Neural cell (in vitro differentiated cells): ENCODE measurements around the gene POLR2C. TPM values are rescaled to one million over a fixed set of nuclear protein-coding genes. Genes with fewer than 3 reads are reported as not detected.

ENCODE experiments used
- H2AFZ ChIP-seq: fragments of 200-600, 300-800 bp; sonication (generic), shearing (Covaris generic); 2 replicates; pipeline ENCODE4 v1.6.0; 2014; ENCODE audit warnings: low read depth, mild to moderate bottlenecking, antibody characterized with exemption, low read length, moderate library complexity
- H3F3A ChIP-seq: fragments of 200-600 bp; shearing (Covaris generic); 2 replicates; pipeline ENCODE4 v1.6.1; 2016; ENCODE audit warnings: mild to moderate bottlenecking, moderate library complexity, mixed read lengths, antibody characterized with exemption, low read length; ENCODE audit not compliant: insufficient read depth, poor library complexity, severe bottlenecking
- H3K27ac ChIP-seq: fragments of 200-600, 300-800 bp; sonication (generic), shearing (Covaris generic); 2 replicates; pipeline ENCODE4 v1.5.1; 2014; ENCODE audit warnings: mild to moderate bottlenecking, low read length, moderate library complexity
- H3K27me3 ChIP-seq: fragments of 300-800, 200-600 bp; sonication (generic), shearing (Covaris generic); 2 replicates; pipeline ENCODE4 v1.6.0; 2014; ENCODE audit warnings: mild to moderate bottlenecking, low read depth, low read length, moderate library complexity; ENCODE audit not compliant: insufficient read depth
- H3K36me3 ChIP-seq: fragments of 300-800, 200-600 bp; sonication (generic), shearing (Covaris generic); 2 replicates; pipeline ENCODE4 v1.5.1; 2014; ENCODE audit warnings: mild to moderate bottlenecking, antibody characterized with exemption, low read length, moderate library complexity; ENCODE audit not compliant: insufficient read depth
- H3K4me2 ChIP-seq: fragments of 300-800, 200-600 bp; sonication (generic), shearing (Covaris generic); 2 replicates; pipeline ENCODE4 v1.6.0; 2014; ENCODE audit warnings: mild to moderate bottlenecking, low read length
- H3K4me3 ChIP-seq: fragments of 300-800, 200-600 bp; sonication (generic), shearing (Covaris generic); 2 replicates; pipeline ENCODE4 v1.5.1; 2014; ENCODE audit warnings: mild to moderate bottlenecking, low read length, moderate library complexity
- H3K79me2 ChIP-seq: fragments of 200-600 bp; shearing (Covaris generic); replicated peaks from 2 replicates; pipeline ENCODE4 v1.6.0; 2014; ENCODE audit warnings: mild to moderate bottlenecking, low read length, moderate library complexity; ENCODE audit not compliant: insufficient read depth
- H3K9ac ChIP-seq: fragments of 300-800, 200-600 bp; sonication (generic), shearing (Covaris generic); 2 replicates; pipeline ENCODE4 v1.6.1; 2016; ENCODE audit warnings: mild to moderate bottlenecking, low read length, mixed read lengths
- H3K9me2 ChIP-seq: fragments of 200-600 bp; shearing (Covaris generic); 2 replicates; pipeline ENCODE4 v1.6.1; 2016; ENCODE audit warnings: mild to moderate bottlenecking, low read length, mixed read lengths; ENCODE audit not compliant: insufficient read depth
- H3K9me3 ChIP-seq: fragments of 200-600, 300-800 bp; sonication (generic), shearing (Covaris generic); 2 replicates; pipeline ENCODE4 v1.6.1; 2016; ENCODE audit warnings: mild to moderate bottlenecking, mixed run types, low read length, moderate library complexity, mixed read lengths
- H4K20me1 ChIP-seq: fragments of 200-600 bp; shearing (Covaris generic); 2 replicates; pipeline ENCODE4 v1.6.1; 2016; ENCODE audit warnings: mild to moderate bottlenecking, mixed run types; ENCODE audit not compliant: insufficient read depth
- EP300 ChIP-seq: fragments of 450-650 bp; conservative IDR thresholded peaks from 2 replicates; pipeline ENCODE4 v1.6.1; 2014; ENCODE audit warnings: antibody characterized with exemption, mild to moderate bottlenecking, moderate library complexity; ENCODE audit not compliant: poor library complexity, severe bottlenecking
- EZH2 ChIP-seq: fragments of 200-600, 300-800 bp; shearing (Covaris generic), sonication (generic); IDR thresholded peaks from 2 replicates; pipeline ENCODE4 v1.6.1; 2014; ENCODE audit warnings: antibody characterized with exemption, low read length, borderline replicate concordance, mild to moderate bottlenecking; ENCODE audit not compliant: insufficient read depth, poor library complexity, severe bottlenecking
- MXI1 ChIP-seq: fragments of 450-650 bp; conservative IDR thresholded peaks from 2 replicates; pipeline ENCODE4 v1.6.1; 2014; ENCODE audit warnings: antibody characterized with exemption, mild to moderate bottlenecking; ENCODE audit not compliant: poor library complexity, severe bottlenecking
- POLR2AphosphoS5 ChIP-seq: IDR thresholded peaks from 2 replicates; pipeline ENCODE4 v1.6.1; 2012
- RAD21 ChIP-seq: fragments of 450-650 bp; conservative IDR thresholded peaks from 2 replicates; pipeline ENCODE4 v1.6.1; 2014; ENCODE audit warnings: antibody characterized with exemption, mild to moderate bottlenecking, moderate library complexity
- REST ChIP-seq: IDR thresholded peaks from 2 replicates; pipeline ENCODE4 v1.6.1; 2012; ENCODE audit warnings: borderline replicate concordance
- SMC3 ChIP-seq: fragments of 450-650 bp; conservative IDR thresholded peaks from 2 replicates; pipeline ENCODE4 v1.6.1; 2014; ENCODE audit warnings: antibody characterized with exemption, mild to moderate bottlenecking, moderate library complexity; ENCODE audit not compliant: poor library complexity
- TAF1 ChIP-seq: IDR thresholded peaks from 2 replicates; pipeline ENCODE4 v1.6.1; 2012; ENCODE audit warnings: low read depth
- polyA plus RNA-seq: library from polyadenylated mRNA; depleted of rRNA; stranded (reverse); fragments of >200 nt; gene quantifications from 2 replicates; pipeline ENCODE4 v1.2.3, GENCODE V29; 2014
- TF ChIP-seq, protein P1 (sequence below): fragments of 450-650 bp; IDR thresholded peaks from 2 replicates; pipeline ENCODE4 v1.5.1; 2014; ENCODE audit warnings: antibody characterized with exemption, mild to moderate bottlenecking, moderate library complexity; ENCODE audit not compliant: poor library complexity, severe bottlenecking

The POLR2C gene
- polyA plus RNA-seq, 1 donor from 2014 or later = 109 TPM

- Histone ChIP-seq H3K27ac (no peak overlapping the region), H3F3A (no peaks in the 10 kb centered on the region), H3K4me2 (no peak overlapping the region), H3K9ac (no peak overlapping the region), H2AFZ (no peak overlapping the region), H3K36me3 (no peaks in the 10 kb centered on the region), H3K79me2 (no peaks in the 10 kb centered on the region), H3K9me3 (no peaks in the 10 kb centered on the region), H3K27me3 (no peaks in the 10 kb centered on the region), H3K9me2 (no peaks in the 10 kb centered on the region), H3K4me3 (no peak overlapping the region), H4K20me1 (no peaks in the 10 kb centered on the region)
- TF ChIP-seq MXI1 = peak; percentile 28
- no peak for TF ChIP-seq POLR2AphosphoS5
- TF ChIP-seq REST = no peak
- TF ChIP-seq EZH2 = no peak
- peak; percentile 92 for TF ChIP-seq SMC3
- no peak for TF ChIP-seq TAF1
- TF ChIP-seq, protein P1, sequence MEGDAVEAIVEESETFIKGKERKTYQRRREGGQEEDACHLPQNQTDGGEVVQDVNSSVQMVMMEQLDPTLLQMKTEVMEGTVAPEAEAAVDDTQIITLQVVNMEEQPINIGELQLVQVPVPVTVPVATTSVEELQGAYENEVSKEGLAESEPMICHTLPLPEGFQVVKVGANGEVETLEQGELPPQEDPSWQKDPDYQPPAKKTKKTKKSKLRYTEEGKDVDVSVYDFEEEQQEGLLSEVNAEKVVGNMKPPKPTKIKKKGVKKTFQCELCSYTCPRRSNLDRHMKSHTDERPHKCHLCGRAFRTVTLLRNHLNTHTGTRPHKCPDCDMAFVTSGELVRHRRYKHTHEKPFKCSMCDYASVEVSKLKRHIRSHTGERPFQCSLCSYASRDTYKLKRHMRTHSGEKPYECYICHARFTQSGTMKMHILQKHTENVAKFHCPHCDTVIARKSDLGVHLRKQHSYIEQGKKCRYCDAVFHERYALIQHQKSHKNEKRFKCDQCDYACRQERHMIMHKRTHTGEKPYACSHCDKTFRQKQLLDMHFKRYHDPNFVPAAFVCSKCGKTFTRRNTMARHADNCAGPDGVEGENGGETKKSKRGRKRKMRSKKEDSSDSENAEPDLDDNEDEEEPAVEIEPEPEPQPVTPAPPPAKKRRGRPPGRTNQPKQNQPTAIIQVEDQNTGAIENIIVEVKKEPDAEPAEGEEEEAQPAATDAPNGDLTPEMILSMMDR = peak; percentile 89
- peak; percentile 84 for TF ChIP-seq RAD21
- no peak for TF ChIP-seq EP300
Measured at GRCh38 chr16:57519796-57520360, 57.4 kb downstream of the POLR2C start.

Other genes with a start within 250 kb of the POLR2C start
- 149 and 153 TPM in 2 replicates for gene ARL2BP, start 217.4 kb upstream of the POLR2C start, polyA plus RNA-seq
- 0.10 TPM in 1 of 2 replicates, not detected in the other for gene PLLP, start 178.0 kb upstream of the POLR2C start, polyA plus RNA-seq
- gene CCL22, start 103.9 kb upstream of the POLR2C start, polyA plus RNA-seq = not detected in 2 replicates
- 3.8 and 4.9 TPM in 2 replicates for gene CX3CL1, start 90.2 kb upstream of the POLR2C start, polyA plus RNA-seq
- not detected in 2 replicates for gene CCL17, start 57.9 kb upstream of the POLR2C start, polyA plus RNA-seq
- 117 and 131 TPM in 2 replicates for gene CIAPIN1, start 15.3 kb upstream of the POLR2C start, polyA plus RNA-seq
- 78.7 and 95.0 TPM in 2 replicates for gene COQ9, start 15.2 kb upstream of the POLR2C start, polyA plus RNA-seq
- gene DOK4, start 23.8 kb downstream of the POLR2C start, polyA plus RNA-seq = 214 and 250 TPM in 2 replicates
- gene CCDC102A, start 73.9 kb downstream of the POLR2C start, polyA plus RNA-seq = 0.20 TPM in 1 of 2 replicates, not detected in the other
- 0.19 and 0.58 TPM in 2 replicates for gene ADGRG5, start 80.0 kb downstream of the POLR2C start, polyA plus RNA-seq
- gene ADGRG1, start 166.0 kb downstream of the POLR2C start, polyA plus RNA-seq = 80.6 and 86.8 TPM in 2 replicates
- gene ADGRG3, start 205.6 kb downstream of the POLR2C start, polyA plus RNA-seq = 0.62 and 0.86 TPM in 2 replicates
- 0.10 and 1.4 TPM in 2 replicates for gene DRC7, start 232.1 kb downstream of the POLR2C start, polyA plus RNA-seq